ENCODE measurements around the gene MAP3K5.

DNA sequence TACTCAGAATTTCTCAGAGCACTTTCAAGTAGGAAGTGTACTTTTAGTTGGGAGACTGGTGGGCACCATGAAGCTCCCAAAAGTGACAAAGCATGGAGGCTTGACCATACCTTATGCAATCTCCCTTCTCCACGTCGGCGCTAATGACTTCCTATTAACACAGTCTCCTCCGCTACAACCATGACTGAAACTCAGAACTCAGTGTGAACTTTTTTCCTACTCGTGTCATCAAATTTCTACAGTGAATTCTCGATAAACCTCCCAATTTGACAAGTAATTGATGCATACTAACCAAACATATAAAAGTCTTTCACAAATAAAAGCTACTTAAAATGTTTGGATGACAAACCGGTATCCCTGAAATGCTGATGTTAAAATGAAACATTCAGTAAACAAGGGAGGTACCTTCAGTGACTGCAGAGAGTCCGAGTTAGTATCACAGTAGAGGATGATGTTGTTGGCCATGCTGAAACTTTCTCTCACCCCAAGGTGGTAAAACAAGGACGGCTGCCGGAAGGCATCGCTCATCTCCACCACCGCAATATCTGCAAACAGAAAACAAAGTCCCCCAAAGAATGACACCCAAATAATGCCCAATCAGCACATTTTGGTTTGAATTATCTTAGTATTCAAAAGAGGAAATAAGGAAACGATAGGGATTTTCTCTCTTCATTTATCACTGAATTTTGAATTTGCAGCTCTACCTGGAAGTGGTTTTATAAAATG, 72.1 kb downstream of the MAP3K5 start:
- TF ChIP-seq, protein P1, sequence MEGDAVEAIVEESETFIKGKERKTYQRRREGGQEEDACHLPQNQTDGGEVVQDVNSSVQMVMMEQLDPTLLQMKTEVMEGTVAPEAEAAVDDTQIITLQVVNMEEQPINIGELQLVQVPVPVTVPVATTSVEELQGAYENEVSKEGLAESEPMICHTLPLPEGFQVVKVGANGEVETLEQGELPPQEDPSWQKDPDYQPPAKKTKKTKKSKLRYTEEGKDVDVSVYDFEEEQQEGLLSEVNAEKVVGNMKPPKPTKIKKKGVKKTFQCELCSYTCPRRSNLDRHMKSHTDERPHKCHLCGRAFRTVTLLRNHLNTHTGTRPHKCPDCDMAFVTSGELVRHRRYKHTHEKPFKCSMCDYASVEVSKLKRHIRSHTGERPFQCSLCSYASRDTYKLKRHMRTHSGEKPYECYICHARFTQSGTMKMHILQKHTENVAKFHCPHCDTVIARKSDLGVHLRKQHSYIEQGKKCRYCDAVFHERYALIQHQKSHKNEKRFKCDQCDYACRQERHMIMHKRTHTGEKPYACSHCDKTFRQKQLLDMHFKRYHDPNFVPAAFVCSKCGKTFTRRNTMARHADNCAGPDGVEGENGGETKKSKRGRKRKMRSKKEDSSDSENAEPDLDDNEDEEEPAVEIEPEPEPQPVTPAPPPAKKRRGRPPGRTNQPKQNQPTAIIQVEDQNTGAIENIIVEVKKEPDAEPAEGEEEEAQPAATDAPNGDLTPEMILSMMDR (IDR thresholded peaks at IDR 0.05): no peak
- no peak for TF ChIP-seq EZH2 (IDR thresholded peaks at IDR 0.05)
